ENCODE results near the gene DNAJC15.

Gene DNAJC15

DNA sequence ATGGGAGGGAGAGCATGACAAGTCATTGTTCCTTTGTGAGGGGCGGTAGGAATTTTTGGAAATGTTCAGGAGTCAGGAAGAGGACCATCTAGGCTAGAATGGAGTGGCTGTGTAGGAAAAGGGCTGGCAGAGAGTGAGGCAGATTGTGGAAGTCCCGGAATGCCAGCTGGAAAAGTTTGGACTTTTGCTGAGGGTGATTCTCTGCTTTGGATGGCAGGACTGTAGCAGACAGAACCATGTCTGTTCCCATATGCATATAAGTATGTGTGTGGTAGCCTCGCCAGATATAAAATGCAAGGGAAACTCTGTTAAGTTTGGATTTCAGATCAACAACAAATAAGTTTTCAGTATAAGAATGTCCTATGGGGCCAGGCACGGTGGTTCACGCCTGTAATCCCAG lies 112.1 kb downstream of the DNAJC15 start:
- Histone ChIP-seq H3K27me3 (ENCODE audit: control insufficient read depth, insufficient read depth, low read length) (no peaks in the 10 kb centered on the region), H3K4me1 (no peaks in the 10 kb centered on the region)

DNA sequence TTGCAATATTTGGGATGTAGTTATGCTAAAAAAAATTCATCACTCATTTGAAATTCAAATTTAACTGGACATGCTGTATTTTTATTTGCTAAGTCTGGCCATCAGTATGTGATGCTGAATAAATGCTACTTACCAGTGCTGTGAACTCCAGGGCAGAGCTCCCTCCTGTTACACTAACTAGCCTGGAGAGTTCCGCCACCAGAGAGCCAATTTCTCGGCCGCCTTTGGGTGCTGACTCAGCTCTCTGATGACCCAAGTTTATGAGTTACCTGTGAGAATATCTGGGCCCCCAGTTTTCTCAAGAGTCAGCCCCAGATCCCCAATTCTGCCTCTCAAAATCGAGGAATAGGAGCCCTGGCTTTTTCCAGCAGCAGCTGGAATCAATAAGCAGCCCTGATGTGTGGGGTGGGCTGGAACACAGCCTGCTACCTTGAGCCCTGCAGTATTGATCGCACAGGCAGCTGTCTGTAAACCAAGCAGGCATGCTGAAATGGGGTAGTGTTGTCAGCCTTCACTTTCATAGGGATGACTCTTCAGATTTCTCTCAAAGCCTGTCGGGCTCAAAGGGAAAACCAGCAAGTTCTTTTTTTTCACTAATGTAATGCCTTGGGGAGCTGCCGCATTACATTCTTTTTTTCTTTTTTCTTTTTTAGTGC lies 113.7 kb downstream of the DNAJC15 start:
- no peak overlapping the region for H3K4me2 ChIP-seq (ENCODE audit: low read length)
- no peaks in the 10 kb centered on the region for H3K36me3 ChIP-seq (ENCODE audit: control insufficient read depth, insufficient read depth, low read length)

More for the DNA sequence above, 112.1 kb downstream of the DNAJC15 start:
- H3K9ac ChIP-seq = no peak overlapping the region
- H3K36me3 ChIP-seq (ENCODE audit: control insufficient read depth, insufficient read depth, low read length) = no peaks in the 10 kb centered on the region
- H3K27ac ChIP-seq = no peak overlapping the region
- H3K79me2 ChIP-seq = no peaks in the 10 kb centered on the region
- no peak overlapping the region for H3K4me2 ChIP-seq (ENCODE audit: low read length)
- TF ChIP-seq, protein P1, sequence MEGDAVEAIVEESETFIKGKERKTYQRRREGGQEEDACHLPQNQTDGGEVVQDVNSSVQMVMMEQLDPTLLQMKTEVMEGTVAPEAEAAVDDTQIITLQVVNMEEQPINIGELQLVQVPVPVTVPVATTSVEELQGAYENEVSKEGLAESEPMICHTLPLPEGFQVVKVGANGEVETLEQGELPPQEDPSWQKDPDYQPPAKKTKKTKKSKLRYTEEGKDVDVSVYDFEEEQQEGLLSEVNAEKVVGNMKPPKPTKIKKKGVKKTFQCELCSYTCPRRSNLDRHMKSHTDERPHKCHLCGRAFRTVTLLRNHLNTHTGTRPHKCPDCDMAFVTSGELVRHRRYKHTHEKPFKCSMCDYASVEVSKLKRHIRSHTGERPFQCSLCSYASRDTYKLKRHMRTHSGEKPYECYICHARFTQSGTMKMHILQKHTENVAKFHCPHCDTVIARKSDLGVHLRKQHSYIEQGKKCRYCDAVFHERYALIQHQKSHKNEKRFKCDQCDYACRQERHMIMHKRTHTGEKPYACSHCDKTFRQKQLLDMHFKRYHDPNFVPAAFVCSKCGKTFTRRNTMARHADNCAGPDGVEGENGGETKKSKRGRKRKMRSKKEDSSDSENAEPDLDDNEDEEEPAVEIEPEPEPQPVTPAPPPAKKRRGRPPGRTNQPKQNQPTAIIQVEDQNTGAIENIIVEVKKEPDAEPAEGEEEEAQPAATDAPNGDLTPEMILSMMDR (IDR thresholded peaks at IDR 0.05) = no peak
- no peak overlapping the region for H2AFZ ChIP-seq
- no peak overlapping the region for H3K4me3 ChIP-seq (ENCODE audit: low read depth, low read length)
- no peaks in the 10 kb centered on the region for H3K9me3 ChIP-seq (ENCODE audit: control insufficient read depth, low read length)

DNA sequence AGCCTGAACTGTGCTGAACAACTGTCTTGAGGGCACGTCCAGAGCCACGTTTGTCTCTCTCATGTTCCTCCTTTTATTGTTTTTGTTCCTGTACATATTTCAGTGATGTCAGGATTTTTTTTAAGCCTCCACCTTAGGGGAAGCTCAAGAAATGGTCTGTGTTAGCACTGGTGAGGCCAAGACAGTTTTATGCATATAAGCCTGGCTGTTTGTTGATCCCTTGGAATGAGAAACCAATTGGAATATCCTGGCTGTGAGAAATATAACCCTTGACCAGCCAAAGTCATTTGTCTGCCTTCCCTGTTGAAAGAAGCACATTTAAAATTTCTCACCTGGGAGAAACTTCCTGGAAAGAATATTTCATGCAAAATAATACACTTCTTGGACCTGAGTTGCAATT lies 115.8 kb downstream of the DNAJC15 start:
- Histone ChIP-seq H2AFZ (no peak overlapping the region), H3K9me3 (ENCODE audit: control insufficient read depth, low read length) (no peaks in the 10 kb centered on the region), H3K27ac (no peak overlapping the region), H3K27me3 (ENCODE audit: control insufficient read depth, insufficient read depth, low read length) (no peaks in the 10 kb centered on the region), H3K9ac (no peak overlapping the region), H3K4me1 (no peaks in the 10 kb centered on the region), H3K36me3 (ENCODE audit: control insufficient read depth, insufficient read depth, low read length) (no peaks in the 10 kb centered on the region), H3K4me3 (ENCODE audit: low read depth, low read length) (no peak overlapping the region), H3K4me2 (ENCODE audit: low read length) (no peak overlapping the region), H3K79me2 (no peaks in the 10 kb centered on the region)
- TF ChIP-seq, protein P1 (IDR thresholded peaks at IDR 0.05) = no peak

More for the DNA sequence above, 113.7 kb downstream of the DNAJC15 start:
- no peak overlapping the region for H3K27ac ChIP-seq
- H3K4me3 ChIP-seq (ENCODE audit: low read depth, low read length) = no peak overlapping the region
- no peak overlapping the region for H2AFZ ChIP-seq
- H3K27me3 ChIP-seq (ENCODE audit: control insufficient read depth, insufficient read depth, low read length) = no peaks in the 10 kb centered on the region
- H3K9me3 ChIP-seq (ENCODE audit: control insufficient read depth, low read length) = no peaks in the 10 kb centered on the region
- TF ChIP-seq, protein P1 (IDR thresholded peaks at IDR 0.05) = no peak
- H3K9ac ChIP-seq = no peak overlapping the region
- no peaks in the 10 kb centered on the region for H3K79me2 ChIP-seq
- H3K4me1 ChIP-seq = no peaks in the 10 kb centered on the region

GRCh38 chr13:43139921-43140320 lies 116.5 kb downstream of the DNAJC15 start:
- TF ChIP-seq, protein P1 (IDR thresholded peaks at IDR 0.05) = no peak
- Histone ChIP-seq H3K27ac (no peak overlapping the region), H3K36me3 (ENCODE audit: control insufficient read depth, insufficient read depth, low read length) (no peaks in the 10 kb centered on the region), H3K9me3 (ENCODE audit: control insufficient read depth, low read length) (no peaks in the 10 kb centered on the region), H3K27me3 (ENCODE audit: control insufficient read depth, insufficient read depth, low read length) (no peaks in the 10 kb centered on the region), H3K79me2 (no peaks in the 10 kb centered on the region), H3K4me1 (no peaks in the 10 kb centered on the region), H2AFZ (no peak overlapping the region), H3K4me2 (ENCODE audit: low read length) (no peak overlapping the region), H3K9ac (no peak overlapping the region), H3K4me3 (ENCODE audit: low read depth, low read length) (no peak overlapping the region)

DNA sequence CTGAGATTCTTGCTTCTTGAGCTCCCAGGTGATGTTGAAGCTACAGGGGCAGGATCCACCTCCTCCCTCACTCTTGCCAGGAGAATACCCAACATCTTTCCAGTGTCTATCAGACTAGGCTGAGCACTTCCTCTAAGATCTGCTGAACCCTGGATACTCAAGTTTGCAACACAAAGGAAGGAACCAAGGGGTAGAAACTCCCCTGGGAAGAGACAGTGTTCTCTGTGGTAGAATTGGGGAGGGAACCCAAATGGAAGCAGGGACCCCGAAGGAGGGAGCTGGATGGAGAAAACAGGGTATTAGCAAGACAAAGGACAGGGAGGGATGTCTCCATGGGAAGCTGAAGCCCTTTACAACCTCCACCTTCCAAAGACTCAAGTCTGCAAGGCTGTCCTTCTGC lies 117.6 kb downstream of the DNAJC15 start:
- Histone ChIP-seq H3K79me2 (no peaks in the 10 kb centered on the region), H3K9me3 (ENCODE audit: control insufficient read depth, low read length) (no peaks in the 10 kb centered on the region), H3K36me3 (ENCODE audit: control insufficient read depth, insufficient read depth, low read length) (no peaks in the 10 kb centered on the region), H2AFZ (no peak overlapping the region), H3K27ac (no peak overlapping the region), H3K9ac (no peak overlapping the region), H3K27me3 (ENCODE audit: control insufficient read depth, insufficient read depth, low read length) (no peaks in the 10 kb centered on the region), H3K4me1 (no peaks in the 10 kb centered on the region), H3K4me2 (ENCODE audit: low read length) (no peak overlapping the region), H3K4me3 (ENCODE audit: low read depth, low read length) (no peak overlapping the region)
- TF ChIP-seq, protein P1 (IDR thresholded peaks at IDR 0.05) = no peak

Measured in parathyroid adenoma (tissue), 2 donors.